ENCODE data around the gene PCNX3.

The PCNX3 gene

GRCh38 chr11:65640483-65641296, 25.1 kb downstream of the PCNX3 start:
- no peak for DNase-seq (ENCODE audit: low read depth)

- DNase-seq (ENCODE audit: low read depth): no peak
Observed at GRCh38 chr11:65641297-65642013, 25.9 kb downstream of the PCNX3 start.

GRCh38 chr11:65642014-65642671, 26.6 kb downstream of the PCNX3 start:
- DNase-seq (ENCODE audit: low read depth): no peak

GRCh38 chr11:65643971-65644370, 28.4 kb downstream of the PCNX3 start:
- DNase-seq (ENCODE audit: low read depth): no peak

- no peak for DNase-seq (ENCODE audit: low read depth)
Observed at GRCh38 chr11:65644837-65645236, 29.3 kb downstream of the PCNX3 start.

GRCh38 chr11:65645710-65646109, 30.1 kb downstream of the PCNX3 start:
- no peak for DNase-seq (ENCODE audit: low read depth)

- no peak for DNase-seq (ENCODE audit: low read depth)
Observed at GRCh38 chr11:65646288-65646957, 30.8 kb downstream of the PCNX3 start.

- no peak for DNase-seq (ENCODE audit: low read depth)
Observed at GRCh38 chr11:65646958-65647701, 31.6 kb downstream of the PCNX3 start.

GRCh38 chr11:65648997-65649493, 33.5 kb downstream of the PCNX3 start:
- no peak for DNase-seq (ENCODE audit: low read depth)

GRCh38 chr11:65649656-65650546, 34.3 kb downstream of the PCNX3 start:
- no peak for DNase-seq (ENCODE audit: low read depth)

- DNase-seq (ENCODE audit: low read depth): no peak
Observed at GRCh38 chr11:65650547-65651338, 35.2 kb downstream of the PCNX3 start.

GRCh38 chr11:65651339-65651588, 35.7 kb downstream of the PCNX3 start:
- DNase-seq (ENCODE audit: low read depth): no peak

- DNase-seq (ENCODE audit: low read depth): peak; percentile 12
Observed at GRCh38 chr11:65651589-65652510, 36.3 kb downstream of the PCNX3 start.

- peak; percentile 87 for DNase-seq (ENCODE audit: low read depth)
Observed at GRCh38 chr11:65652511-65653228, 37.1 kb downstream of the PCNX3 start.

- DNase-seq (ENCODE audit: low read depth): peak; percentile 4
Observed at GRCh38 chr11:65653229-65654225, 38.0 kb downstream of the PCNX3 start.

All from GM04504 (cell line).